ENCODE results near the gene USP15.
"Not testable (repeated sequence)": the region's sequence is repeated elsewhere in the genome, so short reads cannot be mapped to it uniquely, and the experiment has no call there.

The USP15 gene

DNA sequence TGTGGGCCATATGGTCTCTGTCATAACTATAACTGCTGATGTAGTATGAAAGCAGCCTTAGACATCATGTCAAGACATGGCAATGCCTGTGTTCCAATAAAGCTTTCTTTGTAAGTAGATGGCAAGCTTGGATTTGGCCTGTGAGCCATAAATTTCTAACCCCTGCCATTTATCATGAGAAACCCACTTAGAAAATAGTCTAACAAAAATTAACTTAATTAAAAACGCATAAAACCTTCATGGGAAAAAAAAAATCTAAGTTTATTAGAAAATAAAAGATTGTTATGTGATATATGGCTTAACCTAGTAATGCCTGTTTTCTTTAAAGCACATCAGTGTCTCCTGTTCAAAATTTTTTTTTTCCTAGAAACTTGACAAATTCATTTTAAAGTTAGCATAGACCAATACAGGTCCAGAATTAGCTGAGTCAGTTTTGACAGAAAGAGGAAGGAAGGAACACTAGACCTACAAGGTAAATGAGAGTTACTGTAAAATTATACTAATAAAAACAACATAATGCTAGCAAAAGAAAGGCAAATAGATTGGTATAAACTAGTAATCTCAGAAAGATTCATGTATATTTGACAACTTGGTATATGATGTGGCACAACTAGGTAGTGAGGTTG is 68.2 kb downstream of the USP15 start:
- DNase-seq (ENCODE audit: low read depth) = no peak

DNA sequence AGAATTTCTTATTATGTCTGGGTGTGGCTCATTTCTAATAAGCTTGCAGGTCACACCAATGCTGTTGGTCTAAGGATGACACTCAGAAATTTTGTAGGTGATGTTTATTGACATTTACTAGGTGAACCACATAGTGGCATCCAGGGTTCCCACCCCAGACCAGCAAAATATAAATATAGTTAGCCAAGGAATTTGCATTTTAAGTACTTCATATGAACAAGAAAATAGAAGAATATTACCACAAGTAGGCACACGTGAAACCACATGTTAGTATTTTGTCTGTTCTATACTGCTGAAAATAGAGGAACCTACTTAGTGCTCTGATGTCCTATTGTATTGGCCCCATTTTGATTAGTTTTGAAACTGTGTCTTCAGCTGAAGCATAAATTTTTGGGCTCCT is 71.1 kb downstream of the USP15 start:
- no peak for DNase-seq (ENCODE audit: low read depth)

DNA sequence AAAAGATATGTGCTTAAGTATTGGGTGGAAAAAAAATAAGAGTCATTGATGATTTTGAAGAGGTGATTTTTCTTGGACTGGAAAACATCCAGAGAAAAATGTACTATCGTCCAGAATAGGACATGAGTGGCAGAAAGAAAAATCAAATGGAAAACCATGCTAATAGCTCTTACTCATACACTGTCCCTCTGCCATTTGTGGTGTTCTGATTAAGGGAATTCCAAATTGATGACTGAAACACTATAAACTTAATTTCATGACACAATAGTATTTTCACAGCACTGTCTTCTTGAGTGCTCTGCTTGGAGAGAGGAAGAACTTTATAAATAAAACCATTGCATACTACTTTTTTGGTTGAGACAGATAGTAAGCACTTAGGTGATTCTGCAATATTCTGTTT is 72.4 kb downstream of the USP15 start:
- no peak for DNase-seq (ENCODE audit: low read depth)

DNA sequence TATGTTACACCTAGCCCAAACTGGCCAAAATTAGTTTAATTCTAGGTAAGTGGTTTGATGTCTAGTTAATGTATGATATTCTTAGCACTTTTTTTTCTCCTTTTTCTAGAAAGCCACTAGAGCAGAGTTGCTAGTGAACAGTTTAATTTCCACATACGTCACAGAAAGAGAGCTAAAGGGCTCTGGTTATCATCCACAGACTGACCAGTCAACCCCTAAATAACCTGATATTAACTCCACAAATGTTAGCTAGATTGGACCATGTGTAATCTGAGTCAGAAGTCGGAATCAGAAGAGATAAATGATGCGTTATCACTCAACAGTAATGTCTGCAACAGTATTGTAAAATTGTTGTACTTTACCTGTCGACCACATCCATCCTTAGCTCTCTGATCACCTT is 74.9 kb downstream of the USP15 start:
- DNase-seq (ENCODE audit: low read depth) = no peak

DNA sequence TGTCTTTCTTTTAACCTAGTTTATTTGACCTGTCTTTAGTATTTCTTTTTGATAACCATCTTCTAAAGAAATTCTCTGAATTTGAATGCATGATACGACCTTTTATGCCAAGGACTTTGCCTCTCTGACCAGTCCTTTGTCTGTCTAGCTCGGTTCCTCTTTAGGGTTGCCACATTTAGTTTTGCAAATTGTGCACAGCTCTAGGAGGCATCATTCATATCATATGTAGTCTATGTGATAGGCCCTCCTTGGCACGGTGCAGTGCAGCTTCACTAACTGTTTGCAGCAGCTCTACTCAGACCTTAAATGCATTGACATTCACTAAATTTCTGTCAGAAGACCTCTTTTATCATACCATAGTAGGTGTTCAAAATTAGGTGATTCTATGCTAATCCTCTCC is 75.6 kb downstream of the USP15 start:
- no peak for DNase-seq (ENCODE audit: low read depth)

DNA sequence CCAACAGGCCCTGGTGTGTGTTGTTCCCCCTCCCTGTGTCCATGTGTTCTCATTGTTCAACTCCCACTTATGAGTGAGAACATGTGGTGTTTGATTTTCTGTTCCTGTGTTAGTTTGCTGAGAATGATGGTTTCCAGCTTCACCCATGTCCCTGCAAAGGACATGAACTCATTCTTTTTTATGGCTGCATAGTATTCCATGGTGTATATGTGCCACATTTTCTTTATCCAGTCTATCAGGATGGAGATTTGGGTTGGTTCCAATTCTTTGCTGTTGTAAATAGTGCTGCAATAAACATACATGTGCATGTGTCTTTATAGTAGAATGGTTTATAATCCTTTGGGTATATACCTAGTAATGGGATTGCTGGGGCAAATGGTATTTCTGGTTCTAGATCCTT is 77.4 kb downstream of the USP15 start:
- DNase-seq (ENCODE audit: low read depth) = not testable (repeated sequence)

DNA sequence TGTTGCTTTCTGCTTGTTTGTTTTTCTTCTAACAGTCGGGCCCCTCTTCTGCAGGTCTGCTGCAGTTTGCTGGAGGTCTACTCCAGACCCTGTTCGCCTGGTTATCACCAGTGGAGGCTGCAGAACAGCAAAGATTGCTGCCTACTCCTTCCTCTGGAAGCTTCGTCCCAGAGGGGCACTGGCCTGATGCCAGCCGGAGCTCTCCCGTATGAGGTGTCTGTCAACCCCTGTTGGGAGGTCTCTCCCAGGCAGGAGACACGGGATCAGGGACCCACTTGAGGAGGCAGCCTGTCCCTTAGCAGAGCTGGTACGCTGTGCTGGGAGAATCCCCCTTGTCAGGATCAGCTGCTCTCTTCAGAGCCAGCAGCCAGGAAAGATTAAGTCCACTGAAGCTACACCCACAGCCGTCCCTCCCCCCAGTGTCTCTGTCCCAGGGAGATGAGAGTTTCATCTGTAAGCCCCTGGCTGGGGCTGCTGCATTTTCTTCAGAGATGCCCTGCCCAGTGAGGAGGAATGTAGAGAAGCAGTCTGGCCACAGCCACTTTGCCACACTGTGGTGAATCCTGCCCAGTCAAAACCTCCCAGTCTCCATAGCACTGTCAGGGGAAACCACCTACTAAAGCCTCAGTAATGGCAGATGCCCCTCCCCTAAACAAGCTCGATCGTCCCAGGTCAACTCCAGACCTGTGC is 82.6 kb downstream of the USP15 start:
- DNase-seq (ENCODE audit: low read depth) = not testable (repeated sequence)

DNA sequence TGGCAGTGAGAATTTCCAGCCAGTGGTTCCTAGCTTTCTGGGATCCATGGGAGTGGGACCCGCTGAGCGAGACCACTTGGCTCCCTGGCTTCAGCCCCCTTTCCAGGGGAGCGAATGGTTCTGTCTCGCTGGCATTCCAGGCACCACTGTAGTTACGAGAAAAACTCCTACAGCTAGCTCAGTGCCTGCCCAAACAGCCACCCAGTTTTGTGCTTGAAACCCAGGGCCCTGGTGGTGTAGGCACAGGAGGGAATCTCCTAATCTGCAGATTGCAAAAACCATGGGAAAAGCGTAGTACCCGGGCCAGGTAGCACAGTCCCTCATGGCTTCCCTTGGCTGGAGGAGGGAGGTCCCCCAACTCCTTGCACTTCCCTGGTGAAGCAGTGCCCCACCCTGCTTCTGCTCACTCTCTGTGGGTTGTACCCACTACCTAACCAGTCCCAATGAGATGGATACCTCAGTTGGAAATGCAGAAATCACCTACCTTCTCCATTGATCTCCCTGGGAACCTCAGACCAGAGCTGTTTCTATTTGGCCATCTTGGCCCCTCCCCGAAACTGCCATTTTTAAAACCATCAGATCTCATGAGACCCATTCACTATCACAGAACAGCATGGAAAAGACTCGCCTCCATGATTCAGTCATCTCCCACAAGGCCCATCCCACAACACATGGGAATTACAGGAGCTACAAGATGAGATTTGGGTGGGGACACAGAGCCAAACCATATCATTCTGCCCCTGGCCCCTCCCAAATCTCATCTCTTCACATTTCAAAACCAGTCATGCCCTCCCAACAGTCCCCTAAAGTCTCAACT is 83.3 kb downstream of the USP15 start:
- DNase-seq (ENCODE audit: low read depth) = not testable (repeated sequence)

DNA sequence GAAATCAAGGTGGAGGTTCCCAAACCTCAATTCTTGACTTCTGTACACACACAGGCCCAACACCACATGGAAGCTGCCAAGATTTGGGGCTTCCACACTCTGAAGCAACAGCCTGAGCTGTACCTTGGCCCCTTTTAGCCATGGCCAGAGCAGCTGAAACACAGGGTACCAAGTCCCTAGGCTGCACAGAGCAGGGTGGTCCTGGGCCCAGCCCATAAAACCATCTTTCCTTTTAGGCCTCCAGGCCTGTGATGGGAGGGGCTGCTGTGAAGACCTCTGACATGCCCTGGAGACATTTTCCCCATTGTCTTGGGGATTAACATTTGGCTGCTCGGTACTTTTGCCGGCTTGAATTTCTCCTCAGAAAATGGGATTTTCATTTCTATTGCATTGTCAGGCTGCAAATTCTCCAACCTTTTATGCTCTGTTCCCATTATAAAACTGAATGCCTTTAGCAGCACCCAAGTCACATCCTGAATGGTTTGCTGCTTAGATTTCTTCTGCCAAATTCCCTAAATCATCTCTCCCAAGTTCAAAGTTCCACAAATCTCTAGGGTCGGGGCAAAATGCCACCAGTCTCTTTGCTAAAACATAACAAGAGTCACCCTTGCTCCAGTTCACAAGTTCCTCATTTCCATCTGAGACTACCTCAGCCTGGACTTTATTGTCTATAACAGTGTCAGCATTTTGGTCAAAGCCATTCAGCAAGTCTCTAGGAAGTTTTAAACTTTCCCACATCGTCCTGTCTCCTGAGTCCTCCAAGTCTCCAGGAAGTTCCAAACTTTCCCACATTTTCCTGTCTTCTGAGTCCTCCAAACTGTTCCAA is 84.7 kb downstream of the USP15 start:
- not testable (repeated sequence) for DNase-seq (ENCODE audit: low read depth)

DNA sequence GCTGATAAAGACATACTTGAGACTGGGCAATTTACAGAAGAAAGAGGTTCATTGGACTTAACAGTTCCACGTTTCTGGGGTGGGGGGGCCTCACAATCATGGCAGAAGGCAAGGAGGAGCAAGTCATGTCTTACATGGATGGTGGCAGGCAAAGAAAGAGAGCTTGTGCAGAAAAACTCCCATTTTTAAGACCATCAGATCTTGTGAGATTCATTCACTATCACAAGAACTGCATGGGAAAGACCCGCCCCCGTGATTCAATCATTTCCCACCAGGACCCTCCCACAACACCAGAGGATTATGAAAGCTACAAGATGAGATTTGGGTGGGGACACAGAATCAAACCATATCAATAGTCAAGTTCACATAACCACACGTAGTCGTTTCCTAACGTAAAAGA is 85.5 kb downstream of the USP15 start:
- DNase-seq (ENCODE audit: low read depth) = no peak

DNA sequence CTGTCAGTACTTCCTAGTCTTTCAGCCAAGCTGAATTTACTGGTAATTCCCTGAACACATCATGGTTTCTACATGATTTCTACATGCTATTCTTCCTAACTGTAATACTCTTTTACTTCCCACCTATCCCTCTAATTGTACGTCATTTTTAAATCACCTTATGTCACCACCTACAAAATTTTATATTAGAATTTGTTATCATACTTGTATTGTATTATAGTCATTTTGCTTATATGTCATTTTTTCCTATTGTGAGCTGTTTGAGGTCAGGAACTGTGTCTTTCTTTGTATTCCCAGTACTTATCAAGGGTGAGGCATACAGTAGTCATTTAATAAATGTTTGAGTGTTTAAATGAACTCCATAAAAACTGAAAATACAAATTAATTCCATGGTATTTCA is 86.6 kb downstream of the USP15 start:
- no peak for DNase-seq (ENCODE audit: low read depth)

DNA sequence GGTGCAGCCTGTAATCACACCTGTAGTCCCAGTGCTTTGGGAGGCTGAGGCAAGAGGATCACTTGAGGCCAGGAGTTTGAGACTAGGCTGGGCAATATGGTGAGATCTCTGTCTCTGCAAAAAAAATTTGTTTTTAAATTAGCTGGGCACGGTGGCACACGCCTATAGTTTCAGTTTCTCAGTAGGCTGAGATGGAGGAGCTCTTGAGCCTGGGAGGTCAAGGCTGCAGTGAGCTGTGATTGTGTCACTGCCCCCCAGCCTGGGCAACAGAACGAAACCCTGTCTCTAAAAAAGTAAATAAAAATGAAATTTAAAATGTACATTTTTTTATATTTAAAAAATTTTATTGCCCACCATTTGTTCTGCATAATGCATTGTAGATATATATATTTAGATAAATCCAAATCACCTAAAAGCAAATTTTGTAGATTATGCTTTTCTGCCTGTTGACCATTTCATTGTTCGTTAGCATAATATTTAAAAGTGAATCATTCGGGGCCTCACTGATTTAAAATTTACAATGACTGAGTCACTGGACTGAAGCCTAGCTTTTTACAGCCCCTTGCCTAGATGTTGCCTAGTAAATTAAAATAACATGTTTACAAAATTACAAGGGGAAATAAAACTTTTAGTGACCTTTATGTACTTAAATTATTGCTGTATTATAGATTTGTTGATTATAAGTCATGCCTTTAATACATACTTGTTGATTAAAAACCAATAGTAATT is 87.9 kb downstream of the USP15 start:
- DNase-seq (ENCODE audit: low read depth) = no peak

DNA sequence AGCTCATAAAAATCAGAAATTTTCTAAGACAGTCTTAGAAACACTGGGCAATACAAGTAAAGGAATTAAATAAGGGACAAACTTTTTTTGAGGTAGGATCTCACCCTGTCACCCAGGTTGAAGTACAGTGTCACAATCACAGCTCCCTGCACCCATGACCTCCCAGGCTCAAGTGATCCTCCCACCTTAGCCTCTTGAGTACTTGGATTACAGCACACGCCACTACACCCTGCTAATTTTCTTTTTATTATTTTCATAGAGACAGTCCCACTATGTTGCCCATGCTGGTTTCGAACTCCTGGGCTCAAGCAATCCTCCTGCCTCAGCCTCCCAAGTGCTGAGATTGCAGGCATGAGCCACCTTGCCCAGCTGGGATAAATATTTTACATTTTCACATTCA is 90.3 kb downstream of the USP15 start:
- no peak for DNase-seq (ENCODE audit: low read depth)

DNA sequence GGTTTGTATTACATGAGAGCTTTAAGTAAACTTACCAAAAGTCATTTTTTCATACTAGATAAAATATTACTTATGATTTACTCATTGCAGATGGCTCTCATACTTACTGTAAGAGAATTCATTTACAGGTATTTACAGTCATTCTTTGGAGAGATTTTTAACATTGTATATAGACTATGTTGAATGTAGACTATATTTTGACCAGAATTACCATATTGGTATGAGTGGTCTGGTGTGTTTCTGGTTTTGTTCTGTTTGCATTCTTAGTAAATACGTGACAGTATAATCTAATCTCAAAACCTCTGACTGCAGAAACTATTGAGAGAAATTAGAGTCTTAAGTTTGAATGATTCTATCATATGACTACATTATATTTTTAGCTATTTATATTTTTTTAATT is 91.1 kb downstream of the USP15 start:
- no peak for DNase-seq (ENCODE audit: low read depth)

DNA sequence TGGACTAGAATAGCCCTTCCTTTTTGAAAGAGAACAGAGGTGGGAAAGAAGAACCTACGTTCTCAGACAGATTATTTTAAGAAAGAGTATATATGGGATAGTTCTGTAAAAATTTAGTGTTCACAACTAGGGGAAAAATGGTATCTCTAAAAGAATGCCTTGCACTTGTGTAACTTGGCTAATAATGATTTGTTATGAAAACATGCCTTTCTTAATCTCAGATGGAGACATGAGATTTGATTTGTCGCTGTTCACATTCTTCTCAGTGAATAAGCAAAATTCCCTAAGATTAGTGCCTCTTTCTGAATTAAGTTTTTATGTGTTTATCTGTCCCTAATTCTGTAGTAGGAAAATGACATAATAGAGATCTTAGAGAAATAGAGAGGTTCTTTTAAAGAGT is 100.8 kb downstream of the USP15 start:
- no peak for DNase-seq (ENCODE audit: low read depth)

DNA sequence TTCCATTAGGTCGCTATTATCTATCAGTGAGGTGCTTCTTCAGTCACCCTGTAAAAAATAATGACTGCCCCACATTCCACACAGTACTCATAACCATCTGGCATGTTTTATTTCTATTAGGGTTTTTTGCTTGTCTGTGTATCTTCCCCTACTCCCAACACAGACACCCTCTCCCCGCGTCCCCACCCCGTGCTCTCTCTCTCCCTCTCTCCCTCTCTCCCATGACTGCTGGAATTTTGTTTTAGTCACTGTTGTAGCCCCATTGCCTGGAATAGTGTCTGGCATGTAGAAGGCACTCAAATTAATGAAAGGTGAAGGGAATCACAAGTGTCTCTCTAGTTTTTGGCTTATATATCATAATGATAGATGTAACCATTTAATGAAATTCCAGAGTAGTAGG is 103.3 kb downstream of the USP15 start:
- DNase-seq (ENCODE audit: low read depth) = no peak

DNA sequence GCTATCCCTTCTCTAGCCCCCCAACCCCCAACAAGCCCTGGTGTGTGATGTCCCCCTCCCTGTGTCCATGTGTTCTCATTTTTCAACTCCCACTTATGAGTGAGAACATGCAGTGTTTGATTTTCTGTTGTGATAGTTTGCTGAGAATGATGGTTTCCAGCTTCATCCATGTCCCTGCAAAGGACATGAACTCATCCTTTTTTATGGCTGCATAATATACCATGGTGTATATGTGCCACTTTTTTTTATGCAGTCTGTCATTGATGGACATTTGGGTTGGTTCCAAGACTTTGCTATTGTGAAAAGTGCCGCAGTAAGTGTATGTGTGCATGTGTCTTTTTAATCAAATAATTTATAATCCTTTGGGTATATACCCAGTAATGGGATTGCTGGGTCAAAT is 104.5 kb downstream of the USP15 start:
- DNase-seq (ENCODE audit: low read depth) = not testable (repeated sequence)

DNA sequence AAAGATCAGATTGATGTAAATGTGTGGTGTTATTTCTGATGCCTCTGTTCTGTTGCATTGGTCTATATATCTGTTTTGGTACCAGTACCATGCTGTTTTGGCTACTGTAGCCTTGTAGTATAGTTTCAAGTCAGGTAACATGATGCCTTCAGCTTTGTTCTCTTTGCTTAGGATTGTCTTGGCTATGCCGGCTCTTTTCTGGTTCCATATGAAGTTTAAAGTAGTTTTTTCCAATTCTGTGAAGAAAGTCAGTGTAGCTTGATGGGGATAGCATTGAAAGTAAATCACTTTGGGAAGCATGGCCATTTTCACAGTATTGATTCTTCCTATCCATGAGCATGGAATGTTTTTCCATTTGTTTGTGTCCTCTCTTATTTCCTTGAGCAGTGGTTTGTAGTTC is 105.6 kb downstream of the USP15 start:
- DNase-seq (ENCODE audit: low read depth) = not testable (repeated sequence)

DNA sequence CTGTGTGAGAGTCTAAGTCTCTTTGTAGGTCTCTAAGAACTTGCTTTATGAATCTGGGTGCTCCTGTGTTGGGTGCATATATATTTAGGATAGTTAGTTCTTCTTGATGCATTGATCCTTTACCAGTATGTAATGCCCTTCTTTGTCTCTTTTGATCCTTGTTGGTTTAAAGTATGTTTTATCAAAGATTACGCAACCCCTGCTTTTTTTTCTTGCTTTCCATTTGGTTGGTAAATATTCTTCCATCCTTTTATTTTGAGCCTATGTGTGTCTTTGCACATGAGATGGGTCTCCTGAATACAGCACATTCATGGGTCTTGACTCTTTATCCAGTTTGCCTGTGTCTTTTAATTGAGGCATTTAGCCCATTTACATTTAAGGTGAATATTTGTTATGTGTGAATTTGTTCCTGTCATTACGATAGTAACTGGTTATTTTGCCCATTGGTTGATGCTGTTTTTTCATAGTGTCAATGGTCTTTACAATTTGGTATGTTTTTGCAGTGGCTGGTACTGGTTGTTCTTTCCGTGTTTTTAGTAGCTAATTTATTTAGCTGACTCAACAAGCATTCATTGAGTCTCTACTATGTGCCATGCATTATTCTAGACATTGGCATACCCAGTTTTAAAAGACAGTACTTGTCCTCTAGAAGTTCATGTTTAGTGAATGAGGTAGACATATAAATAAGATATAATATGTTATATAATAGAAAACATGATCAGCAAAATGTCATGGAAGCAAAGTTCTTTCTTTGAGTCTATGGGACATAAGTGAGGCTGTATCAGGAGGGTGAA is 108.4 kb downstream of the USP15 start:
- DNase-seq (ENCODE audit: low read depth) = not testable (repeated sequence)

DNA sequence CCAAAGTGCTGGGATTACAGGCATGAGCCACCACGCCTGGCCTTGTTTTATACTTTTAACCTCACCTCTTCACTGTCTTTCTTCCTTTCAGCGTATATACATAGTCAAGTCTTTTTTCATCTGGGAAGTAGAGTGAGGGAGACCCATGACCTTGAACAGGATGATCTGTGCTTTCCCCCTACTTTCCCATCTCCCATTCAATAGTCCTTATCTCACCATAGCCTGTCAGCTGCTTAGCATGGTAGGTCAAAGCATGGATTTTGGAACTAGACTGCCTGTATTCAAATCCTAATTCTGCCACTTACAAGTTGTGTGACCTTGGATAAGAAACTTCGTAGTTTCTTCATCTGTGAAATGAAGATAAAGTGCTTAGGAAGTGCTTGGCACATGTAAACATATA is 110.0 kb downstream of the USP15 start:
- no peak for DNase-seq (ENCODE audit: low read depth)

DNA sequence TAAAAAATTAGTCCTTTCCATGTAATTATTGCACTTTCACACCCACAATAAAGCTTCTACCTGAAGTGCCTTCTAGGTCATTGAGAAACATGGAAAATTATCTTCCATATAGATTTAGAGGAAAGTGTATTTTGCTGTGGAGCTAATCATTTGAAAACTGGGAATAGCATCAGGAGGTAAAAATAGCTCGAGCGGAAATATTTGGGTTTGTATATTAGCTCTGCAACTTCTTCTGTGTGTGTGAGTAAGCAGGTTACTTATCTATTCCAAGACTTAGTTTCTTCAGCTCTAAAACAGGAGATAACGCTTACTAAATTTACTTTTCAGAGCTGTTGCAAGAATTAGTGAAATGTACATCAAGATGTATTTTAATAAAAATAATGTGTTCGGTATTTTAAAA is 111.5 kb downstream of the USP15 start:
- no peak for DNase-seq (ENCODE audit: low read depth)

All from activated T-cell treated with anti-CD3 and anti-CD28 coated beads for 48 hours (primary cell).